Measurements from ENCODE around the gene SETBP1.

The SETBP1 gene

DNA sequence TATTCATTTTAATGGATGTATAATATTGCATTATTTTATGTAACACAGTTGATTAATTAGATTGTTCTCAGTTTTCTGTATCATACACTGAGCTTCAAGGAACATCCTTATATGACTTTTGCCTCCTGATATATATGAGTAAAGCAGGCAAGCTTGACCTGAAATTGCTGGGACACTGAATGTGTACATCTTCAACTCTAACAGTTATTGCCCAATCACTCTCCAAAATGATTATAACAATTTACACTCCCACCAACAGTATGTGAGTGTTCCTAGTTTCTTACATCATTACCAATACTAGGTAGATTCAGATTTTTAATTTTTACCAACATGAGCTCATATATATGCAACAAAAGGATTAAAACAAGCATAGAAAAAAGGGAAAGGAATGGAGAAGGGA is 379.4 kb downstream of the SETBP1 start:
- TF ChIP-seq, protein P1, sequence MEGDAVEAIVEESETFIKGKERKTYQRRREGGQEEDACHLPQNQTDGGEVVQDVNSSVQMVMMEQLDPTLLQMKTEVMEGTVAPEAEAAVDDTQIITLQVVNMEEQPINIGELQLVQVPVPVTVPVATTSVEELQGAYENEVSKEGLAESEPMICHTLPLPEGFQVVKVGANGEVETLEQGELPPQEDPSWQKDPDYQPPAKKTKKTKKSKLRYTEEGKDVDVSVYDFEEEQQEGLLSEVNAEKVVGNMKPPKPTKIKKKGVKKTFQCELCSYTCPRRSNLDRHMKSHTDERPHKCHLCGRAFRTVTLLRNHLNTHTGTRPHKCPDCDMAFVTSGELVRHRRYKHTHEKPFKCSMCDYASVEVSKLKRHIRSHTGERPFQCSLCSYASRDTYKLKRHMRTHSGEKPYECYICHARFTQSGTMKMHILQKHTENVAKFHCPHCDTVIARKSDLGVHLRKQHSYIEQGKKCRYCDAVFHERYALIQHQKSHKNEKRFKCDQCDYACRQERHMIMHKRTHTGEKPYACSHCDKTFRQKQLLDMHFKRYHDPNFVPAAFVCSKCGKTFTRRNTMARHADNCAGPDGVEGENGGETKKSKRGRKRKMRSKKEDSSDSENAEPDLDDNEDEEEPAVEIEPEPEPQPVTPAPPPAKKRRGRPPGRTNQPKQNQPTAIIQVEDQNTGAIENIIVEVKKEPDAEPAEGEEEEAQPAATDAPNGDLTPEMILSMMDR (IDR thresholded peaks at IDR 0.05; ENCODE audit: control insufficient read depth, extremely low read depth, insufficient read depth): no peak
- no peak for DNase-seq (ENCODE audit: low read depth)
- H3K4me3 ChIP-seq (ENCODE audit: low read depth, low read length): no peak overlapping the region

DNA sequence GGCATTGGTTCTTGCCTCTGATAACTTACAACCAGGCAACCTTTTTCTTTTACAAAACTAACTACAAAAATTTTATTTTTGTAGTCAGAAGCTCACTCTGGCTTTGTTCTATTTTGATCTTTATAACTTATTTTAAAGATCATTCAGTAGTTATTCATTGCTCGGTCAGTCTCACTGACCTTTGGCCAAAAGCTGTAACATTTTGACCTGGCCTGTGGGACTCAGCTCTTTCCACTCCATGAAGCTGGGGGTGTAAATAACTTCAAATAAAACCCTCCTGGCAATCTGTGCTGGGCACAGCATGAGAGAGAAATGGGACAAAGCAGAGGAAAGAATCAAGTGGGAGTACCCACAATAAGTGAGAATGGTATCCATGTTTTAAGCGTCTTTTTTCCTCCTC is 380.7 kb downstream of the SETBP1 start:
- TF ChIP-seq, protein P1 (IDR thresholded peaks at IDR 0.05; ENCODE audit: control insufficient read depth, extremely low read depth, insufficient read depth): no peak
- no peak for DNase-seq (ENCODE audit: low read depth)
- no peak overlapping the region for H3K4me3 ChIP-seq (ENCODE audit: low read depth, low read length)

DNA sequence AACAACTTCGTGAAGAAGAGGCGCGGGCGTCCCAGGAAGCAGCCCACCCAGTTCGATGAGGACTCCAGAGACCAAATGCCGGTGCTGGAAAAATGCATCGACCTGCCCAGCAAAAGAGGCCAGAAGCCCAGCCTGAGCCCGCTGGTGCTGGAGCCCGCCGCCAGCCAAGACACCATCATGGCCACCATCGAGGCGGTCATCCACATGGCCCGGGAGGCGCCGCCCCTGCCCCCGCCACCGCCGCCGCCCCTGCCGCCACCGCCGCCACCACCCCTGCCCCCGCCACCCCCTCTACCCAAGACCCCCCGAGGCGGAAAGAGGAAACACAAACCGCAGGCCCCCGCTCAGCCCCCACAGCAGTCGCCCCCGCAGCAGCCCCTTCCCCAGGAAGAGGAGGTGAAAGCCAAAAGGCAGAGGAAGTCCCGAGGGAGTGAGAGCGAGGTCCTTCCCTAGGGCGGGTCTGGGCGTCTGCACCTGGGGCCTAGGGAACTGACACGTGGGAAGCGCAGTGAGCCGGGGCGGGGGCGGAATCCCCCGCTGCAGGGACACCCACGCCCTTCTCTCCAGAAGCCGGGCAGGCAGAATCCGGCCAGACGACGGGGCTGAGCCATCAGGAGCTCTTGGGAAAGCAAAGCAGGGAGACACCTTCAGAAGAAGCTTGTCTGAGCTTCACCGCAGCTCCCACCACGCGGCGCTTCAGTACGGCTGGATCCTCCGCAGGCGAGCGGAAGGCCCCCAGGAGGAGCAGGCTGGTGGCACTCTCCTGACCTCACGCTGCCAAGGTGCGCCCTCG is 382.8 kb downstream of the SETBP1 start:
- TF ChIP-seq, protein P1 (IDR thresholded peaks at IDR 0.05; ENCODE audit: control insufficient read depth, extremely low read depth, insufficient read depth): no peak
- DNase-seq (ENCODE audit: low read depth): no peak
- H3K4me3 ChIP-seq (ENCODE audit: low read depth, low read length): no peak overlapping the region

DNA sequence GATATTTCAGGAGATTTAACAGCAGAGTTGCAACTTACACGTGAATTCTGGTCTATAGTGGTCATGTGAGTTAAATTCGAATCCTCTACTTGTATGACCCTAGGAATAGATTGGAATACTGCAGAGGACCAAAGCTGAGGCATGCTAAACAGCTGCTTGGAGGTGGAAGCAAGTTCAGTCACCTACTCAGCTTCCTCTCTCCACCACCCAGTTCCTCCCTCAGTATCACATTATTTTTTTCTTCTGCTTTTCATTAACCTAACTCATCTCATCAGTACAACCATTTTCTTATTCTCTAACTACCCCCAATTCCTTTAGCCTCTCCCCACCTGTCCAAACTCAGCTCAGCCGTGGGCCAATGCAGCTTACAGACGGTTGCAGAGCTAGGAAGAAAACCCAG is 385.5 kb downstream of the SETBP1 start:
- no peak overlapping the region for H3K4me3 ChIP-seq (ENCODE audit: low read depth, low read length)
- TF ChIP-seq, protein P1 (IDR thresholded peaks at IDR 0.05; ENCODE audit: control insufficient read depth, extremely low read depth, insufficient read depth): no peak
- no peak for DNase-seq (ENCODE audit: low read depth)

DNA sequence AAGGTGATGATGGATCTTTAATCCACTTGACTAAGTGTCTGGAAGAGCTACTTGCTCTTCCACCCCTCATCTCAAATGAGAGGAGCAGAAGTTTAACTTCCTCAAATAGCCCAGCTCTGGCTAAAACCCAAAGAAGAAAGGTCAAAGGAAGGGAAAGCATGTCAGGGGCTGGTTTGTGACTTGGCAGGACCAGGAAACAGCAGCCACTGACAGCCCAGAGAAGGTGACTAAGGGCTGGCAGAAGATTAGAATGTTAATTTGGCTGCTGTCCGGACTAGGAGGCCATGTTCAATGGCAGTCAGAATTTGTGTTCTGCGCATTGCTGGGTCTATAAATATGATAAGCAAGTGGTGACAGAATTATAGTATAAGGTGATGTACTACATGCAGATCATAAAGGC is 386.2 kb downstream of the SETBP1 start:
- DNase-seq (ENCODE audit: low read depth): no peak
- TF ChIP-seq, protein P1 (IDR thresholded peaks at IDR 0.05; ENCODE audit: control insufficient read depth, extremely low read depth, insufficient read depth): no peak
- no peak overlapping the region for H3K4me3 ChIP-seq (ENCODE audit: low read depth, low read length)

DNA sequence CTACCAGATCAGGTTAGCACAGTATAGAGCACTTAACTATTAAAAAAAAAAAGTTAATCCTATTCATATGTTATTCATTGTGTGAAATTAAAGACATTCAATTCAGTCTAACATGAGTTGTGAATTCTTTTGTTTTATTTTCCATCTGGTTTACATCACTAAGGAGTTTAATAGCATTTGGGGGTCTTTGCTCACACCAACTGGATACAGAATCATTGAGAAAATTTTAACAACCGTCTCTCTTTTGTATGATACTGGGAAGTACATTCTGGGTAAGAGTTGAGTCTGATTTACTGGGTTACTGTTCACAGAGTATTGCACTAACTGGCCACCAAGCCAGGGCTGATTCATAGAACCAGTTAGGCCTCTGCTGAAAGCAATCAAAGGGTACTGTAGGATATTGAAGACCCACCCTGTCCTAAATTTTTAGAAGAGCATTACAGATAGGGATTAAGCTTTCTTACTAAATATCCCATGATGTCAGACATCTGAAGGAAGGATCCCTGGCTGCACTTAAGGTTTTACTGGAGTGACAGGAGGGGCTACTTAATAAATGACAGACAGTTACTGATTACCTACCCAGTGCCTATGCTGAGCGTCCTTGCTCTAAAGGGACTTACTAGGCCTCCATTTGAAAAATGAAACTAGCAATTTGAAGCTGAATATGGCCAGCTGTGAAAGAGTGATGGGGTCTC is 387.9 kb downstream of the SETBP1 start:
- H3K4me3 ChIP-seq (ENCODE audit: low read depth, low read length): no peak overlapping the region
- TF ChIP-seq, protein P1 (IDR thresholded peaks at IDR 0.05; ENCODE audit: control insufficient read depth, extremely low read depth, insufficient read depth): no peak
- no peak for DNase-seq (ENCODE audit: low read depth)
